Activated B cell treated with CpG ODN at 0.5 μM for 24 hours (primary cell): ENCODE measurements around the gene CLCN7. TPM values are rescaled to one million over a fixed set of nuclear protein-coding genes. Genes with fewer than 3 reads are reported as not detected.
"Not testable (repeated sequence)": the region's sequence is repeated elsewhere in the genome, so short reads cannot be mapped to it uniquely, and the experiment has no call there.

Experiments
- ATAC-seq: fragments of 200-7000 bp; cut with Tn5 transposase; one replicate; pipeline ENCODE4 v1.10.0; 2021; ENCODE audit warnings: low read depth, mild to moderate bottlenecking, moderate library complexity
- CTCF ChIA-PET: fragments of 350-600 bp; sonication (Branson Sonifier 250); formaldehyde crosslinking; loops from one replicate; lab custom pipeline; 2021; ENCODE audit warnings: antibody characterized with exemption; lab: Charles Lee
- POLR2A ChIA-PET: fragments of 350-600 bp; sonication (Branson Sonifier 250); formaldehyde crosslinking; loops from one replicate; lab custom pipeline; 2021; ENCODE audit warnings: antibody characterized with exemption; lab: Charles Lee
- DNase-seq: peaks from one replicate; pipeline ENCODE4 v3.0.0; 2022
- H3K27ac Mint-ChIP-seq: one replicate; pipeline ENCODE4 v1.8.0; 2020; ENCODE audit warnings: mixed read lengths
- H3K27me3 Mint-ChIP-seq: one replicate; pipeline ENCODE4 v1.8.0; 2021; ENCODE audit warnings: mixed read lengths
- H3K36me3 Mint-ChIP-seq: one replicate; pipeline ENCODE4 v1.8.0; 2021; ENCODE audit warnings: low read depth, mixed read lengths
- H3K4me1 Mint-ChIP-seq: one replicate; pipeline ENCODE4 v1.8.0; 2021; ENCODE audit warnings: mixed read lengths
- H3K4me3 Mint-ChIP-seq: one replicate; pipeline ENCODE4 v1.8.0; 2020; ENCODE audit warnings: mild to moderate bottlenecking, mixed read lengths
- H3K9me3 Mint-ChIP-seq: one replicate; pipeline ENCODE4 v1.8.0; 2020; ENCODE audit warnings: mixed read lengths
- intact Hi-C: fragments of 100-400 bp; cut with micrococcal nuclease; formaldehyde crosslinking; loops from one replicate; pipeline ENCODE4 v1.15.1; 2024
- total RNA-seq: library from RNA; stranded (reverse); gene quantifications from 2 replicates; pipeline ENCODE4 v1.2.3, GENCODE V29; 2022
- TF ChIP-seq, protein P1 (sequence below): fragments of 200-600 bp; IDR thresholded peaks from one replicate; pipeline ENCODE4 v1.8.0; 2022; ENCODE audit warnings: antibody characterized with exemption, mild to moderate bottlenecking

Gene CLCN7
- total RNA-seq, 1 donor from 2014 or later: 144 TPM

DNA sequence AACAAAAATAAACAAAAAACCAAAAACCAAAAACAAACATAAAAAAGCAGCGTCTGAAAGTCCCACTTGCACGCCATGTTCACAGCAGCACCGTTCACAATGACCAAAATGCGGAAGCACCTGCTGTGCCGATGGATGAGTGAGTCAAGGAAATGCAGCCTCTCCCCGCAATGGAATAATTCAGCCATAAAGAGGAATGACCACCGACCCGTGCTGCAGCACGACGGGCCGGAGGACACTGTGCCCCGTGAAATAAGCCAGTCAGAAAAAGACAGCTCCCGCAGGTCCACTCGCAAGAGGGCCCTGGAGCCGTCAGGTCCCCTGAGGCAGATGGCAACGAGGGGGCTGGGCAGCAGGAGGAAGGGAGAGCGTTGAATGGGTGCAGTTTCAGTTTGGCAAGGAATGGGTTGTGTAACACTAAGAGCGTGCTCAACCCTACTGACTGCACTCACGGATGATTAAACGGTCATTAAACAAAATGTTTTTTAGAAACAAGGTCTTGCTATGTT lies 5.1 kb downstream of the CLCN7 start:
- Mint-ChIP-seq H3K27ac (peak overlapping the region; percentile 91), H3K27me3 (no peaks in the 10 kb centered on the region), H3K9me3 (no peaks in the 10 kb centered on the region), H3K4me1 (peaks cover 57% of the 10 kb centered on the region), H3K36me3 (peaks cover 30% of the 10 kb centered on the region), H3K4me3 (peak overlapping the region; percentile 72)
- TF ChIP-seq, protein P1, sequence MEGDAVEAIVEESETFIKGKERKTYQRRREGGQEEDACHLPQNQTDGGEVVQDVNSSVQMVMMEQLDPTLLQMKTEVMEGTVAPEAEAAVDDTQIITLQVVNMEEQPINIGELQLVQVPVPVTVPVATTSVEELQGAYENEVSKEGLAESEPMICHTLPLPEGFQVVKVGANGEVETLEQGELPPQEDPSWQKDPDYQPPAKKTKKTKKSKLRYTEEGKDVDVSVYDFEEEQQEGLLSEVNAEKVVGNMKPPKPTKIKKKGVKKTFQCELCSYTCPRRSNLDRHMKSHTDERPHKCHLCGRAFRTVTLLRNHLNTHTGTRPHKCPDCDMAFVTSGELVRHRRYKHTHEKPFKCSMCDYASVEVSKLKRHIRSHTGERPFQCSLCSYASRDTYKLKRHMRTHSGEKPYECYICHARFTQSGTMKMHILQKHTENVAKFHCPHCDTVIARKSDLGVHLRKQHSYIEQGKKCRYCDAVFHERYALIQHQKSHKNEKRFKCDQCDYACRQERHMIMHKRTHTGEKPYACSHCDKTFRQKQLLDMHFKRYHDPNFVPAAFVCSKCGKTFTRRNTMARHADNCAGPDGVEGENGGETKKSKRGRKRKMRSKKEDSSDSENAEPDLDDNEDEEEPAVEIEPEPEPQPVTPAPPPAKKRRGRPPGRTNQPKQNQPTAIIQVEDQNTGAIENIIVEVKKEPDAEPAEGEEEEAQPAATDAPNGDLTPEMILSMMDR: no peak
- DNase-seq (no peak), ATAC-seq (peak; percentile 58)
- ChIA-PET CTCF (no interaction called here), POLR2A (interaction anchor here (1.0 to 3.7 kb wide), 3 partner anchors 11 to 49 kb away, joined by 3 to 30 read pairs (median 13); partner anchors contain the start of gene UQCC4)
- intact Hi-C loops: no loop called here

DNA sequence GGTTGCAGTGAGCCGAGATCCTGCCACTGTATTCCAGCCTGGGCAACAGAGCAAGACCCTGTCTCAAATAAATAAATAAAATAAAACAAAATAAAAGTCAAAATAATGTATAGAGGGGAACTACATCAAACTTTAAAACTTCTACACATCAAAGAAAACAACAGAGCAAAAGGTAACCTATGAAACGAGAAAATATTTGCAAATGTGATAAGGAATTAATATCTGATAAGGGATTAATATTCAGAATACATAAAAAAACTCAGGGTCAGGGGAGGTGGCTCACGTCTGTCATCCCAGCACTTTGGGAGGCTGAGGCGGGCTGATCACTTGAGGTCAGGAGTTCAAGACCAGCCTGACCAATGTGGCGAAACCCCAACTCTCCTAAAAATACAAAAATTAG lies 5.7 kb downstream of the CLCN7 start:
- ATAC-seq, H3K27me3 Mint-ChIP-seq, H3K4me3 Mint-ChIP-seq, intact Hi-C loops, CTCF ChIA-PET, DNase-seq, H3K9me3 Mint-ChIP-seq: not testable (repeated sequence)
- POLR2A ChIA-PET: interaction anchor here (0.7 to 3.7 kb wide), 2 partner anchors 10 to 217 kb away, joined by 4 to 30 read pairs; no protein-coding TSS in a partner anchor
- H3K36me3 Mint-ChIP-seq: peaks cover 36% of the 10 kb centered on the region
- H3K4me1 Mint-ChIP-seq: peaks cover 55% of the 10 kb centered on the region
- H3K27ac Mint-ChIP-seq: peak overlapping the region; percentile 91

DNA sequence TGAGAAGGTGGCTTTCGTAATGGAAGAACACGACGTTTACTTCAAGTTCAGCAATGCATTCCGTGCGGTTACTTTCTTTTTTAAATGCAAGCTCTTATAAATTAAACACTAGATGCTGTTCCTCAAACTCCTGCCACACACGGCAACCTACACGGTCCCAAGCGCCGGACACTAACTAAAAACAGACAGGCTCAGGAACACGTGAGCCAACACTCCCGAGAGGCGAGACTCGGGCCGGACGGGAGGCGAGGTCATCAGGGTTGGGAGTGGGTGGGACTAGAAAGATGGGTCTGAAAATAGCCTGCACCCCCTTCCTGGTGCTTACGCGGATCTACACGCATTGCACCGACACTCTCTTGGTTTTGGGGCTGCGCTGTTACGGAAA lies 6.4 kb downstream of the CLCN7 start:
- POLR2A ChIA-PET: no interaction called here
- TF ChIP-seq, protein P1: no peak
- DNase-seq (no peak), ATAC-seq (no peak)
- Mint-ChIP-seq H3K36me3 (peaks cover 39% of the 10 kb centered on the region), H3K4me3 (no peak overlapping the region), H3K27ac (no peak overlapping the region), H3K4me1 (peaks cover 48% of the 10 kb centered on the region), H3K27me3 (no peaks in the 10 kb centered on the region), H3K9me3 (no peaks in the 10 kb centered on the region)
- CTCF ChIA-PET: no interaction called here
- intact Hi-C loops: no loop called here

DNA sequence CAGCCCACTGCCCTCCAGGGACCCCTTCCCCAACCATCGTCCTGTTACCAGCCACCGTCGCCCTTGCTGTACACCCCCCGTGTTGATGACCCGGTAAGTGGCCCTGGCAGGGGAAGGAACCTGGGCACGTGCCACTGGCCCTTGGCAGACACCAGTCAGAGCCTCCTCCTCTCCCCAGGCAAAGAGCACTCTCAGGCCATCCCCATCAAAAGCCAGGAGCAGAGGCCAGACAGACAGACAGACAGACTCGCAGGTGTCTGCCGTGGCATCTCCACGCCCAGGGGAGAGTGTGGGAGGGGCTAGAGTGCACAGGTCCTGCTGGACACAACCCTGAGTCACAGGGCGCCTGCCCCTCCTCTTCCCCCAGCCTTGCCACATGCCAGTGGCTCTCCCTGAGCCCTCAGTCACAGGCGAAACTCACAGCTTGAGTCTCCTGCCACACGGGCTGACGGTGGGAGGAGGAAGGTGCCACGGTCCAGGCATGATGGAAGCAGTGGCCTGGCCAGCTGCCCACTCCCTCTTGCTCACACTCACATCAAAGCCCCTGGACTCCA lies 7.8 kb downstream of the CLCN7 start:
- Mint-ChIP-seq H3K4me1 (peaks cover 37% of the 10 kb centered on the region), H3K4me3 (no peak overlapping the region), H3K27ac (peak overlapping the region; percentile 57), H3K36me3 (peaks cover 43% of the 10 kb centered on the region), H3K27me3 (no peaks in the 10 kb centered on the region), H3K9me3 (no peaks in the 10 kb centered on the region)
- intact Hi-C loops: no loop called here
- ChIA-PET POLR2A (no interaction called here), CTCF (no interaction called here)
- DNase-seq (no peak), ATAC-seq (no peak)
- TF ChIP-seq, protein P1: no peak

DNA sequence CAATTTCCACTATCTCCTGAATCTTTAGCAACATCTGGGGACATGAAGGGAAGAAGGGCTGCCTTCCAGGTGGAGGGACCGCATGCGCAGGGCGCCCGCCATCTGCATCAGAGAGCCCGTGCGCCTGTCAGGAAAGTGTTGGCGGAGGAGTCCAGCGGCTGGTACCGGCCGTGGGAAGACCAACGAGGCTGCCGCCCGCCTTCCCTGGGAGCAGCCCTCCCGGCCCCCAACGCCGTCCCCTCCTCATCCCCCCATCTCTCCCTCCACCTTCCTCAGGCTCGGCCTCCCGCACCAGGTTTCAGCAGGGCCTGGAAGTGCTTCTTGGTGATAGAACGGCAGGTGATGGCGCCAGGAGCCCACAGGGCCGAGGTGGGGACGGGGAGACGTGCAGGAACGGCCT lies 8.8 kb downstream of the CLCN7 start:
- H3K27me3 Mint-ChIP-seq: no peaks in the 10 kb centered on the region
- TF ChIP-seq, protein P1: no peak
- H3K4me3 Mint-ChIP-seq: no peak overlapping the region
- no peaks in the 10 kb centered on the region for H3K9me3 Mint-ChIP-seq
- no peak for ATAC-seq
- CTCF ChIA-PET: no interaction called here
- no peak overlapping the region for H3K27ac Mint-ChIP-seq
- POLR2A ChIA-PET: no interaction called here
- DNase-seq: no peak
- intact Hi-C loops: no loop called here
- peaks cover 45% of the 10 kb centered on the region for H3K36me3 Mint-ChIP-seq
- H3K4me1 Mint-ChIP-seq: peaks cover 27% of the 10 kb centered on the region
